Activated T-helper 2 cell treated with anti-CD3 and anti-CD28 coated beads, Interferon-gamma antibody, Interleukin-2, Interleukin-4, amounts not matched to agents 10 μg/mL and 5 μg/mL and 100 μg/mL, durations not matched to agents 14 hours and 24 hours and 36 hours (primary cell): ENCODE results near the gene BAG2. TPM values are rescaled to one million over a fixed set of nuclear protein-coding genes. Genes with fewer than 3 reads are reported as not detected.
A peak's percentile ranks its signal among the peaks of the same experiment; 100 is the strongest.

Source experiments
- DNase-seq: peaks from one replicate; pipeline ENCODE4 v3.0.0; 2021; ENCODE audit warnings: low spot score
- H3K27ac Mint-ChIP-seq: one replicate; pipeline ENCODE4 v1.8.0; 2021; ENCODE audit warnings: mixed read lengths
- H3K27me3 Mint-ChIP-seq: one replicate; pipeline ENCODE4 v1.8.0; 2021; ENCODE audit warnings: low read depth, mixed read lengths
- H3K36me3 Mint-ChIP-seq: one replicate; pipeline ENCODE4 v1.8.0; 2021; ENCODE audit warnings: low read depth, mixed read lengths
- H3K4me1 Mint-ChIP-seq: one replicate; pipeline ENCODE4 v1.8.0; 2021; ENCODE audit warnings: low read depth, mixed read lengths
- H3K4me3 Mint-ChIP-seq: one replicate; pipeline ENCODE4 v1.8.0; 2021; ENCODE audit warnings: low read depth, mild to moderate bottlenecking, moderate library complexity, mixed read lengths
- H3K9me3 Mint-ChIP-seq: one replicate; pipeline ENCODE4 v1.8.0; 2021; ENCODE audit warnings: mixed read lengths
- intact Hi-C: fragments of 100-400 bp; cut with micrococcal nuclease; formaldehyde crosslinking; loops from one replicate; pipeline ENCODE4 v1.15.1; 2023
- total RNA-seq: library from RNA; stranded (reverse); gene quantifications from 2 replicates; pipeline ENCODE4 v1.2.3, GENCODE V29; 2022

Gene BAG2
- total RNA-seq, 1 donor from 2014 or later: 14.3 TPM

GRCh38 chr6:57147955-57148858 lies 23.9 kb upstream of the BAG2 start:
- peaks cover 82% of the 10 kb centered on the region for H3K36me3 Mint-ChIP-seq
- H3K27ac Mint-ChIP-seq: peak overlapping the region; percentile 93
- peak overlapping the region; percentile 65 for H3K4me3 Mint-ChIP-seq
- intact Hi-C loops: loop anchor here (1.0 to 10.0 kb wide), 5 partner anchors 11 to 193 kb away; partner anchors contain the start of genes BAG2 and BEND6
- H3K4me1 Mint-ChIP-seq: peaks cover 37% of the 10 kb centered on the region
- peak; percentile 25 for DNase-seq
- no peaks in the 10 kb centered on the region for H3K9me3 Mint-ChIP-seq
- no peaks in the 10 kb centered on the region for H3K27me3 Mint-ChIP-seq

GRCh38 chr6:57158658-57159057 lies 13.5 kb upstream of the BAG2 start:
- Mint-ChIP-seq H3K27ac (peak overlapping the region; percentile 34), H3K36me3 (peaks cover 66% of the 10 kb centered on the region), H3K4me1 (peaks cover 14% of the 10 kb centered on the region), H3K4me3 (no peak overlapping the region), H3K27me3 (no peaks in the 10 kb centered on the region), H3K9me3 (no peaks in the 10 kb centered on the region)
- intact Hi-C loops: loop anchor here (1.0 kb wide), 2 partner anchors 10 to 14 kb away; partner anchors contain the start of gene BAG2
- no peak for DNase-seq

- H3K9me3 Mint-ChIP-seq: peaks cover 3% of the 10 kb centered on the region
- H3K27me3 Mint-ChIP-seq: no peaks in the 10 kb centered on the region
- peaks cover 11% of the 10 kb centered on the region for H3K4me1 Mint-ChIP-seq
- intact Hi-C loops: loop anchor here (1.0 kb wide), 1 partner anchor 11 kb away; no protein-coding TSS in a partner anchor
- no peak overlapping the region for H3K27ac Mint-ChIP-seq
- DNase-seq: no peak
- no peak overlapping the region for H3K4me3 Mint-ChIP-seq
- H3K36me3 Mint-ChIP-seq: peaks cover 66% of the 10 kb centered on the region
These were observed 13.0 kb upstream of the BAG2 start for GRCh38 chr6:57159127-57159526.

DNA sequence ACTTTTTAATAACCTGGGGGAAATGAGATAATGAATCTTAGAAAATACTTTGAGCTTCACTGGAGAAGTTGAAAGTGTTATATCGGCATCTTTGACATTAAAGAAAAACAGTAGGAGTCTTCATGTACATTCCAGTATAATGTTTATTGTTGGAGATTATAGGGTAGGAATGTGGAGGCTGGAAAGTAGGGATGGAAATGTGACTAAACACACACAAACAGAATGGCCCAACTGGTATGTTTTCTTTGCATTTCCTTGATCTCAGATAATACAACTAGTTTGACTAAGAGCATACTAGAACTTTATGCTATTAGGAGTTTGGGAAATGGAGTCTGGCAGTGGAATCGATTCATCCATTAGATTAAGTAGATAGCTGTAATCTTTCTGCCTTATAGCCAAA lies 10.1 kb upstream of the BAG2 start:
- Mint-ChIP-seq H3K4me3 (no peak overlapping the region), H3K36me3 (peaks cover 71% of the 10 kb centered on the region), H3K27ac (no peak overlapping the region), H3K9me3 (peaks cover 19% of the 10 kb centered on the region), H3K4me1 (peaks cover 11% of the 10 kb centered on the region), H3K27me3 (no peaks in the 10 kb centered on the region)
- no peak for DNase-seq
- intact Hi-C loops: no loop called here

GRCh38 chr6:57162516-57162915 lies 9.6 kb upstream of the BAG2 start:
- Mint-ChIP-seq H3K4me1 (peaks cover 10% of the 10 kb centered on the region), H3K9me3 (peaks cover 19% of the 10 kb centered on the region)
- intact Hi-C loops: no loop called here

GRCh38 chr6:57163956-57164355 lies 8.2 kb upstream of the BAG2 start:
- no peaks in the 10 kb centered on the region for H3K27me3 Mint-ChIP-seq
- H3K9me3 Mint-ChIP-seq: peaks cover 19% of the 10 kb centered on the region
- intact Hi-C loops: no loop called here
- no peak overlapping the region for H3K27ac Mint-ChIP-seq
- DNase-seq: no peak
- H3K4me1 Mint-ChIP-seq: peaks cover under 1% of the 10 kb centered on the region
- H3K36me3 Mint-ChIP-seq: peaks cover 61% of the 10 kb centered on the region
- H3K4me3 Mint-ChIP-seq: no peak overlapping the region

More at GRCh38 chr6:57162516-57162915, 9.6 kb upstream of the BAG2 start:
- no peak for DNase-seq
- Mint-ChIP-seq H3K27me3 (no peaks in the 10 kb centered on the region), H3K36me3 (peaks cover 70% of the 10 kb centered on the region), H3K4me3 (no peak overlapping the region), H3K27ac (no peak overlapping the region)

- Mint-ChIP-seq H3K27ac (no peak overlapping the region), H3K4me1 (no peaks in the 10 kb centered on the region), H3K9me3 (peaks cover 19% of the 10 kb centered on the region), H3K27me3 (no peaks in the 10 kb centered on the region), H3K4me3 (no peak overlapping the region), H3K36me3 (peaks cover 61% of the 10 kb centered on the region)
- intact Hi-C loops: no loop called here
- DNase-seq: no peak
These were observed 7.0 kb upstream of the BAG2 start for GRCh38 chr6:57165080-57165479.

- H3K27ac Mint-ChIP-seq: peak overlapping the region; percentile 90
- H3K27me3 Mint-ChIP-seq: no peaks in the 10 kb centered on the region
- peaks cover 23% of the 10 kb centered on the region for H3K36me3 Mint-ChIP-seq
- H3K4me3 Mint-ChIP-seq: peak overlapping the region; percentile 97
- intact Hi-C loops: loop anchor here (2.0 to 10.0 kb wide), 2 partner anchors 34 to 218 kb away; partner anchors contain the start of gene BEND6
- H3K4me1 Mint-ChIP-seq: peaks cover 32% of the 10 kb centered on the region
- H3K9me3 Mint-ChIP-seq: no peaks in the 10 kb centered on the region
- DNase-seq: no peak
These were observed 1.1 kb downstream of the BAG2 start for GRCh38 chr6:57173056-57173885.

- H3K27ac Mint-ChIP-seq: peak overlapping the region; percentile 90
- H3K36me3 Mint-ChIP-seq: peaks cover 26% of the 10 kb centered on the region
- DNase-seq: no peak
- H3K27me3 Mint-ChIP-seq: no peaks in the 10 kb centered on the region
- peaks cover 36% of the 10 kb centered on the region for H3K4me1 Mint-ChIP-seq
- peak overlapping the region; percentile 97 for H3K4me3 Mint-ChIP-seq
- intact Hi-C loops: loop anchor here (2.0 to 10.0 kb wide), 2 partner anchors 33 to 219 kb away; partner anchors contain the start of gene BEND6
- no peaks in the 10 kb centered on the region for H3K9me3 Mint-ChIP-seq
These were observed 1.9 kb downstream of the BAG2 start for GRCh38 chr6:57173886-57174510.

DNA sequence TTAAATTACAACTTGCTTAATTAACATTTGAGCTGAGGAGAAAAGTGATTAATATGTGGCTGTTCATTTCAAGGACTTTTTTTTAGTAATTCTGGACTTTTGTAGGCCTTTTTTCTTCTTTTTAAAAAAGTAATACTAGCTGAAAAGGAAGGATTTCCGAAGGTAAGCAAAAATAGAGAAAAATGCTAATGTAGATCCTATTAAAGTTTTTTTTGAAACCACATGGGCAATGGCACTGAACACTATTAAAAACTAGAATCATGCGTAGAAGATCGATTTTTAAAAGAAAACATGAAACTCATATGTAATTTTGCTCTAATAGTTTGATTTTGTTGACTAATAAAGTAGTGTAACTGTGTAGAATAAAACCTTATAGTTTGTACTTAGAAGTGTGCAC lies 2.4 kb downstream of the BAG2 start:
- no peak for DNase-seq
- Mint-ChIP-seq H3K27ac (no peak overlapping the region), H3K4me3 (peak overlapping the region; percentile 97), H3K9me3 (no peaks in the 10 kb centered on the region), H3K36me3 (peaks cover 30% of the 10 kb centered on the region), H3K27me3 (no peaks in the 10 kb centered on the region), H3K4me1 (peaks cover 40% of the 10 kb centered on the region)
- intact Hi-C loops: loop anchor here (10.0 kb wide), 1 partner anchor 220 kb away; the partner anchor contains the start of gene BEND6

GRCh38 chr6:57177545-57178265 lies 5.6 kb downstream of the BAG2 start:
- Mint-ChIP-seq H3K27ac (no peak overlapping the region), H3K36me3 (peaks cover 58% of the 10 kb centered on the region), H3K4me1 (peaks cover 36% of the 10 kb centered on the region), H3K27me3 (no peaks in the 10 kb centered on the region), H3K9me3 (no peaks in the 10 kb centered on the region), H3K4me3 (no peak overlapping the region)
- no peak for DNase-seq
- intact Hi-C loops: loop anchor here (10.0 kb wide), 1 partner anchor 223 kb away; the partner anchor contains the start of gene BEND6

- Mint-ChIP-seq H3K27me3 (no peaks in the 10 kb centered on the region), H3K36me3 (peaks cover 67% of the 10 kb centered on the region), H3K4me3 (no peak overlapping the region), H3K27ac (no peak overlapping the region), H3K9me3 (no peaks in the 10 kb centered on the region), H3K4me1 (peaks cover 28% of the 10 kb centered on the region)
- intact Hi-C loops: no loop called here
- DNase-seq: no peak
These were observed 8.5 kb downstream of the BAG2 start for GRCh38 chr6:57180596-57180995.
